RCC 7860 (cell line): ENCODE results near the gene PCDHB15.
"Not testable (repeated sequence)": the region's sequence is repeated elsewhere in the genome, so short reads cannot be mapped to it uniquely, and the experiment has no call there.

Source experiments
- DNase-seq: peaks from one replicate; pipeline ENCODE4 v3.0.0-alpha.2; 2015; ENCODE audit warnings: low spot score
- FAIRE-seq: peaks from 2 replicates; lab custom pipeline; 2012; peaks lifted over from hg19 to GRCh38; lab: Jason Lieb, UNC

PCDHB15 gene

DNA sequence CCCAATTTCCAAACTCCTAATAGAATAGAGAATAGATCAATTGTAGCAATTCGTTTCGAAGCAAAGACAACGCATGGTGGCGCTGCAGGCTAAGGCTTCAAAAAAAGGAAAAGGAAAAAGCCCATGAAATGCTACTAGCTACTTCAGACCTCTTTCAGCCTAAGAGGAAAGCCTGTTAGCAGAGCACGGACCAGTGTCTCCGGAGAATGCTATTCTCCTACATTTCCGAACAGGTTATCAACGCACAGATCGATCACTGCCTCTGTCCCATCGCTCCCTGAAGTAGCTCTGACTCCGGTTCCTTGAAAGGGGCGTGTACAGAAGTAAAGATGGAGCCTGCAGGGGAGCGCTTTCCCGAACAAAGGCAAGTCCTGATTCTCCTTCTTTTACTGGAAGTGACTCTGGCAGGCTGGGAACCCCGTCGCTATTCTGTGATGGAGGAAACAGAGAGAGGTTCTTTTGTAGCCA is at the start of gene PCDHB15:
Gene PCDHB15 (plus strand): TSS at position 146 of the 468 bp plus-strand sequence. CDS start 184 bp downstream, at position 330.
- FAIRE-seq = no peak

DNA sequence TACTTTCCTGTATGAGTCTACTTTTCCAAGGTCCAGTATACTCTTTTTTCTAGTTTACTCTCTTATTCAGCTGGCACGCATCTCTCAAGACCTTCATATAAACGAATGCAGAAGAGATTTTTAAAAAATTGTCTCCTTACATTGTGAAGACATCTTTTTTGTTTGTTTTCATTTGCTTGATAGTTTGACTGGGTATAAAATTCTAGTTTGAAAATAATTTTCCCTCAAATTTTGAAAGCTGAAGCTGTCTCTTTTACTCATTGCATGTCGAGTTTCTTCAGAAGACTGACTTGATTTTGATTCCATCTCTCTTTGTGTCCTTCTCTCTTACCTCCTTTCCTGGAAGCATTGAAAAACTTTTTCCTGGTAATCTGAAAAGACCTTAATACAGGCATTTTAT is 48.8 kb upstream of the PCDHB15 start:
- FAIRE-seq = no peak
- no peak for DNase-seq

More for the DNA sequence above, at the start of gene PCDHB15:
- no peak for DNase-seq

DNA sequence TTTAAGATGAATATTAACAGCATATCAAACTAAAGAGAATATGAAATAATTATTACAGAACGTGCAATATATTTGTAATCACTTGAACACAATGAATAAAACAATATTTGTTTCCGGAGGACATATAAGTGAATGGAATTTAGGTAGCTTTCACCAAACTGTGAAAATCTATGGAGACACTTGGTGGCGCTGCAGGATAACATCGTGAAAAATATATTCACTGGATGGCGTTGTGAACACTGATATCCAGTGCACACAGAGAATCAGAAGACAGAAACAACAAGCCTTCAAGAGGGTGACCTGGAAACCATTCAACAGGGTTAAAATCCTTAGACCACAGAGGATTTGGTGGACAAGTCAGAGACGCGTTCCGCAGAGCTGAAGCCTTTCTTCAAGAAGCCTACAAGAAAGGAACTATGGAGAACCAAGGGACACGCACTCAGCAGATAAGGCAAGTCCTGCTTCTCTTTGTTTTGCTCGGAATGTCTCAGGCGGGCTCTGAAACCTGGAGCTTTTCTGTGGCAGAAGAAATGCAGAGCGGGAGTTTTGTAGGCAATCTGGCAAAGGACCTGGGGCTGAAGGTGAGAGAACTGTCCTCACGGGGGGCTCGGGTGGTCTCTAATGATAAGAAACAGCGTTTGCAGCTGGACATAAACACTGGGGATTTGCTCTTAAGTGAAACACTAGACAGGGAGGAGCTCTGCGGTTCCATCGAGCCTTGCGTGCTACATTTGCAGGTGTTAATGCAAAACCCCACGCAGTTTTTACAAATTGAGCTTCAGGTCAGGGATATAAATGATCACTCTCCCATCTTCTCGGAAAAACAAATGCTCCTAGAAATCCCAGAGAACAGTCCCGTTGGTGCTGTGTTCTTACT is 45.6 kb upstream of the PCDHB15 start, which contains the start of gene PCDHB11:
Gene PCDHB11 (plus strand): TSS at position 269 of the 877 bp plus-strand sequence. CDS start 148 bp downstream, at position 417.
- DNase-seq (no peak), FAIRE-seq (no peak)

DNA sequence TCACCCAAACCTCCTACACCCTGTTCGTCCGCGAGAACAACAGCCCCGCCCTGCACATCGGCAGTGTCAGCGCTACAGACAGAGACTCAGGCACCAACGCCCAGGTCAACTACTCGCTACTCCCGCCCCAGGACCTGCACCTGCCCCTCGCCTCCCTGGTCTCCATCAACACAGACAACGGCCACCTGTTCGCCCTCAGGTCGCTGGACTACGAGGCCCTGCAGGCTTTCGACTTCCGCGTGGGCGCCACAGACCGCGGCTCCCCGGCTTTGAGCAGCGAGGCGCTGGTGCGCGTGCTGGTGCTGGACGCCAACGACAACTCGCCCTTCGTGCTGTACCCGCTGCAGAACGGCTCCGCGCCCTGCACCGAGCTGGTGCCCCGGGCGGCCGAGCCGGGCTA is 44.1 kb upstream of the PCDHB15 start:
- not testable (repeated sequence) for DNase-seq, FAIRE-seq

DNA sequence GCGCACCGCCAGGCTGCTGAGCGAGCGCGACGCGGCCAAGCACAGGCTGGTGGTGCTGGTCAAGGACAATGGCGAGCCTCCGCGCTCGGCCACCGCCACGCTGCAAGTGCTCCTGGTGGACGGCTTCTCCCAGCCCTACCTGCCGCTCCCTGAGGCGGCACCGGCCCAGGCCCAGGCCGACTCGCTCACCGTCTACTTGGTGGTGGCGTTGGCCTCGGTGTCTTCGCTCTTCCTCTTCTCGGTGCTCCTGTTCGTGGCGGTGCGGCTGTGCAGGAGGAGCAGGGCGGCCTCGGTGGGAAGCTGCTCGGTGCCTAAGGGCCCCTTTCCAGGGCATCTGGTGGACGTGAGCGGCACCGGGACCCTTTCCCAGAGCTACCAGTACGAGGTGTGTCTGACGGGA is 43.5 kb upstream of the PCDHB15 start:
- not testable (repeated sequence) for FAIRE-seq, DNase-seq

DNA sequence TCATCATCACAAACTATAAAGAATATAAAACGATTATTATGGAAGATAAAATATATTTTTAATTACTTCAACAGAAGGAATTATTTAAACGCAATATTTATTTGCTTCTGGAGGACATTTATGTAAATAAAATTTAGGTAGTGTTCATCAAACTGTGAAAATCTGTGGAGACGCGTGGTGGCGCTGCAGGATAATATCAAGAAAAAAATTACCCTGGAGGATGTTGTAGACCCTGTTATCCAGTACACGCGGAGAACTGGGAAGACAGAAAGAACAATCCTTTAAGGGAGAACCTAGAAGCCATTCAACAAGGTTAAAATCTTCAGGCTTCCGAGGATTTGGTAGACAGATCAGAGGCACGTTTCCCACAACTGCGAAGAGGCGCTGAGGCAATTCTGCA is 36.7 kb upstream of the PCDHB15 start, which contains the start of gene PCDHB12:
Gene PCDHB12 (plus strand): TSS at position 242 of the 400 bp plus-strand sequence. CDS start 189 bp downstream, outside the sequence.
- DNase-seq = no peak
- no peak for FAIRE-seq

DNA sequence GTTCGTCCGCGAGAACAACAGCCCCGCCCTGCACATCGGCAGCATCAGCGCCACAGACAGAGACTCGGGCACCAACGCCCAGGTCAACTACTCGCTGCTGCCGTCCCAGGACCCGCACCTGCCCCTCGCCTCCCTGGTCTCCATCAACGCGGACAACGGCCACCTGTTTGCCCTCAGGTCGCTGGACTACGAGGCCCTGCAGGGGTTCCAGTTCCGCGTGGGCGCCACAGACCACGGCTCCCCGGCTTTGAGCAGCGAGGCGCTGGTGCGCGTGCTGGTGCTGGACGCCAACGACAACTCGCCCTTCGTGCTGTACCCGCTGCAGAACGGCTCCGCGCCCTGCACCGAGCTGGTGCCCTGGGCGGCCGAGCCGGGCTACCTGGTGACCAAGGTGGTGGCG is 34.9 kb upstream of the PCDHB15 start:
- FAIRE-seq, DNase-seq: not testable (repeated sequence)

DNA sequence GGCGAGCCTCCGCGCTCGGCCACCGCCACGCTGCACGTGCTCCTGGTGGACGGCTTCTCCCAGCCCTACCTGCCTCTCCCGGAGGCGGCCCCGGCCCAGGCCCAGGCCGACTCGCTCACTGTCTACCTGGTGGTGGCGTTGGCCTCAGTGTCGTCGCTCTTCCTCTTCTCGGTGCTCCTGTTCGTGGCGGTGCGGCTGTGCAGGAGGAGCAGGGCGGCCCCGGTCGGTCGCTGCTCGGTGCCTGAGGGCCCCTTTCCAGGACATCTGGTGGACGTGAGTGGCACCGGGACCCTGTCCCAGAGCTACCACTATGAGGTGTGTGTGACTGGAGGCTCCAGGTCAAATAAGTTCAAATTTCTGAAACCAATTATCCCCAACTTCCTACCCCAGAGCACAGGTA is 34.3 kb upstream of the PCDHB15 start:
- DNase-seq, FAIRE-seq: not testable (repeated sequence)

DNA sequence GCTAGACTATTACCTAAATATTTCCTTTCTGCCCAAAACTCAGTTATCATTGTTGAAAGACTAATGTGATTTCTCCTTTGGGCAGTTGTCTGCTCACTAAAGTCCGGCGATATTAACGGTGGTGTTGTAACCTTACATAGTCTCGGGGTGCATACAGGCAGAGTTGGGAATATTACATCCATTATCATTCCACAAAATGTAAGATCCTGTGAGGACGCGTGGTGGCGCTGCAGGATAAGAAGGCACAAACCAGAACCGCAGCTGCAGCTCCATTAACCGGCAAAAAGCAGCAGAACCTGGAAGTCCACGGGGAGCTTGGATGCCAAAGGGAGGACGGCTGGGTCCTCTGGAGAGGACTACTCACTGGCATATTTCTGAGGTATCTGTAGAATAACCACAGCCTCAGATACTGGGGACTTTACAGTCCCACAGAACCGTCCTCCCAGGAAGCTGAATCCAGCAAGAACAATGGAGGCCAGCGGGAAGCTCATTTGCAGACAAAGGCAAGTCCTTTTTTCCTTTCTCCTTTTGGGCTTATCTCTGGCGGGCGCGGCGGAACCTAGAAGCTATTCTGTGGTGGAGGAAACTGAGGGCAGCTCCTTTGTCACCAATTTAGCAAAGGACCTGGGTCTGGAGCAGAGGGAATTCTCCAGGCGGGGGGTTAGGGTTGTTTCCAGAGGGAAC is 31.4 kb upstream of the PCDHB15 start, which contains the start of gene PCDHB13:
Gene PCDHB13 (plus strand): TSS at position 264 of the 684 bp plus-strand sequence. CDS start 205 bp downstream, at position 469.
- DNase-seq, FAIRE-seq: not testable (repeated sequence)

DNA sequence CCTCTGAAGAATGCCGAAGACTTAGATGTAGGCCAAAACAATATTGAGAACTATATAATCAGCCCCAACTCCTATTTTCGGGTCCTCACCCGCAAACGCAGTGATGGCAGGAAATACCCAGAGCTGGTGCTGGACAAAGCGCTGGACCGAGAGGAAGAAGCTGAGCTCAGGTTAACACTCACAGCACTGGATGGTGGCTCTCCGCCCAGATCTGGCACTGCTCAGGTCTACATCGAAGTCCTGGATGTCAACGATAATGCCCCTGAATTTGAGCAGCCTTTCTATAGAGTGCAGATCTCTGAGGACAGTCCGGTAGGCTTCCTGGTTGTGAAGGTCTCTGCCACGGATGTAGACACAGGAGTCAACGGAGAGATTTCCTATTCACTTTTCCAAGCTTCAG is 30.6 kb upstream of the PCDHB15 start:
- not testable (repeated sequence) for DNase-seq, FAIRE-seq

DNA sequence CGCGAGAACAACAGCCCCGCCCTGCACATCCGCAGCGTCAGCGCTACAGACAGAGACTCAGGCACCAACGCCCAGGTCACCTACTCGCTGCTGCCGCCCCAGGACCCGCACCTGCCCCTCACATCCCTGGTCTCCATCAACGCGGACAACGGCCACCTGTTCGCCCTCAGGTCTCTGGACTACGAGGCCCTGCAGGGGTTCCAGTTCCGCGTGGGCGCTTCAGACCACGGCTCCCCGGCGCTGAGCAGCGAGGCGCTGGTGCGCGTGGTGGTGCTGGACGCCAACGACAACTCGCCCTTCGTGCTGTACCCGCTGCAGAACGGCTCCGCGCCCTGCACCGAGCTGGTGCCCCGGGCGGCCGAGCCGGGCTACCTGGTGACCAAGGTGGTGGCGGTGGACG is 29.7 kb upstream of the PCDHB15 start:
- not testable (repeated sequence) for DNase-seq, FAIRE-seq

DNA sequence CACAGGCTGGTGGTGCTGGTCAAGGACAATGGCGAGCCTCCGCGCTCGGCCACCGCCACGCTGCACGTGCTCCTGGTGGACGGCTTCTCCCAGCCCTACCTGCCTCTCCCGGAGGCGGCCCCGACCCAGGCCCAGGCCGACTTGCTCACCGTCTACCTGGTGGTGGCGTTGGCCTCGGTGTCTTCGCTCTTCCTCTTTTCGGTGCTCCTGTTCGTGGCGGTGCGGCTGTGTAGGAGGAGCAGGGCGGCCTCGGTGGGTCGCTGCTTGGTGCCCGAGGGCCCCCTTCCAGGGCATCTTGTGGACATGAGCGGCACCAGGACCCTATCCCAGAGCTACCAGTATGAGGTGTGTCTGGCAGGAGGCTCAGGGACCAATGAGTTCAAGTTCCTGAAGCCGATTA is 29.2 kb upstream of the PCDHB15 start:
- not testable (repeated sequence) for DNase-seq, FAIRE-seq

DNA sequence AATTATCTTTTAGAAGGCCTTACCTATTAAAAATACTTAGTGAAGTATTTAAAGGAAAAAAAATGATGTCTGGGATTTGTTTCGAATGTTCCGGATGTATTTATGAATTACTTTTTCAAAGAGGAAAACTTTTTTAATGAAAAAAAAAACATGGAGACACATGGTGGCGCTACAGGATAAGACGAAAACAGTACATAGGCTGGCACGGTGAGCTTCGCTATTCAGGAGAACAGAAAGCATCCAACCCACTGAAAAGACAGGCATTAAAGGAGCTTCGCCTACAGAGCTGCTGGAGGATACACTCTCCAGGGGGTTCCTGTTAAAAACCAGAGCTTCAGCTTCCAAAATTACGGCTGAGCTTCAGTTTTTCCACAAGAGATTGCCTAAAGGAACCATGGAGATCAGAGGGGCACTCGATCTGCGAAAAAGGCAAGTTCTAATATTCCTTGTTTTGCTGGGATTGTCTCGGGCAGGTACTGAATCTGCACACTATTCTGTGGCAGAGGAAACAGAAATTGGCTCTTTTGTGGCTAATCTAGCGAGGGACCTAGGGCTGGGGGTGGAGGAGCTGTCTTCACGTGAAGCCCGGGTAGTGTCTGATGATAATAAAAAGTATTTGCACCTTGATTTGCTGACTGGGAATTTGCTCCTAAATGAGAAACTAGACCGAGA is 21.9 kb upstream of the PCDHB15 start, which contains the start of gene PCDHB14:
Gene PCDHB14 (plus strand): TSS at position 232 of the 672 bp plus-strand sequence. CDS start 163 bp downstream, at position 395.
- DNase-seq (peak; percentile 23), FAIRE-seq (peak; percentile 18)

DNA sequence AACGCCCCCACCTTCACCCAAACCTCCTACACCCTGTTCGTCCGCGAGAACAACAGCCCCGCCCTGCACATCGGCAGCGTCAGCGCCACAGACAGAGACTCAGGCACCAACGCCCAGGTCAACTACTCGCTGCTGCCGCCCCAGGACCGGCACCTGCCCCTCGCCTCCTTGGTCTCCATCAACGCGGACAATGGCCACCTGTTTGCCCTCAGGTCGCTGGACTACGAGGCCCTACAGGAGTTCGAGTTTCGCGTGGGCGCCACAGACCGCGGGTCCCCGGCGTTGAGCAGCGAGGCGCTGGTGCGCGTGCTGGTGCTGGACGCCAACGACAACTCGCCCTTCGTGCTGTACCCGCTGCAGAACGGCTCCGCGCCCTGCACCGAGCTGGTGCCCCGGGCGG is 20.4 kb upstream of the PCDHB15 start:
- FAIRE-seq, DNase-seq: not testable (repeated sequence)

DNA sequence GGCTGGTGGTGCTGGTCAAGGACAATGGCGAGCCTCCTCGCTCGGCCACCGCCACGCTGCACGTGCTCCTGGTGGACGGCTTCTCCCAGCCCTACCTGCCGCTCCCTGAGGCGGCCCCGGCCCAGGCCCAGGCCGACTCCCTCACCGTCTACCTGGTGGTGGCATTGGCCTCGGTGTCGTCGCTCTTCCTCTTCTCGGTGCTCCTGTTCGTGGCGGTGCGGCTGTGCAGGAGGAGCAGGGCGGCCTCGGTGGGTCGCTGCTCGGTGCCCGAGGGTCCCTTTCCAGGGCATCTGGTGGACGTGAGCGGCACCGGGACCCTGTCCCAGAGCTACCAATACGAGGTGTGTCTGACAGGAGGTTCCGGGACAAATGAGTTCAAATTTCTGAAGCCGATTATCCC is 19.8 kb upstream of the PCDHB15 start:
- FAIRE-seq, DNase-seq: not testable (repeated sequence)

DNA sequence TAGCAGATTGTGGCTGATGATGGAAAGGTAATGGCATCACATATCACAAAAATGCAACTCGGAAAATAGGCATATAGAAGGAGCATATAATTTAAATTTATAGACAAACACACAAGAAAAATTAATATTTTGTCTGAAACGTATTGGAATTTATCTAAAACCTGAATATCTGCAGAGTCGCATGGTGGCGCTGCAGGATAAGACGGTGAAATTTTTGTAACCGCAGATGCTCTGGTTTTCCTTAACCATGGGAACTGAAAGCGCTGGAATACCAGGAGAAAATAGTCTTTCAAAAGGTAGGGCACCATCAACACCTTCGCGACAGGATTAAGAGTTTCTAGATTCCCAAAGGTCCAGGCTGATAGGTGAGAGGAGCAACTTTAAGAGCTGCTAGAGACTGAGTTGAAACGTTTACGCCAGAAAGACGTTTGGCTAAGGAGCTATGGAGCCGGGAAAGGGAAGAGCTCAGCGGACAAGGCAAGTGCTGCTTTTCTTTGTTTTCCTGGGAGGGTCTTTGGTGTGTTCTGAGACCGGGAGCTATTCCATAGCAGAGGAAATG is 11.0 kb upstream of the PCDHB15 start:
- DNase-seq (no peak), FAIRE-seq (no peak)

DNA sequence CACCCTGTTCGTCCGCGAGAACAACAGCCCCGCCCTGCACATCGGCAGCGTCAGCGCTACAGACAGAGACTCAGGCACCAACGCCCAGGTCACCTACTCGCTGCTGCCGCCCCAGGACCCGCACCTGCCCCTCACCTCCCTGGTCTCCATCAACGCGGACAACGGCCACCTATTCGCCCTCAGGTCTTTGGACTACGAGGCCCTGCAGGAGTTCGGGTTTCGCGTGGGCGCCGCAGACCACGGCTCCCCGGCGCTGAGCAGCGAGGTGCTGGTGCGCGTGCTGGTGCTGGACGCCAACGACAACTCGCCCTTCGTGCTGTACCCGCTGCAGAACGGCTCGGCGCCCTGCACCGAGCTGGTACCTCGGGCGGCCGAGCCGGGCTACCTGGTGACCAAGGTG is 9.3 kb upstream of the PCDHB15 start:
- not testable (repeated sequence) for DNase-seq, FAIRE-seq

DNA sequence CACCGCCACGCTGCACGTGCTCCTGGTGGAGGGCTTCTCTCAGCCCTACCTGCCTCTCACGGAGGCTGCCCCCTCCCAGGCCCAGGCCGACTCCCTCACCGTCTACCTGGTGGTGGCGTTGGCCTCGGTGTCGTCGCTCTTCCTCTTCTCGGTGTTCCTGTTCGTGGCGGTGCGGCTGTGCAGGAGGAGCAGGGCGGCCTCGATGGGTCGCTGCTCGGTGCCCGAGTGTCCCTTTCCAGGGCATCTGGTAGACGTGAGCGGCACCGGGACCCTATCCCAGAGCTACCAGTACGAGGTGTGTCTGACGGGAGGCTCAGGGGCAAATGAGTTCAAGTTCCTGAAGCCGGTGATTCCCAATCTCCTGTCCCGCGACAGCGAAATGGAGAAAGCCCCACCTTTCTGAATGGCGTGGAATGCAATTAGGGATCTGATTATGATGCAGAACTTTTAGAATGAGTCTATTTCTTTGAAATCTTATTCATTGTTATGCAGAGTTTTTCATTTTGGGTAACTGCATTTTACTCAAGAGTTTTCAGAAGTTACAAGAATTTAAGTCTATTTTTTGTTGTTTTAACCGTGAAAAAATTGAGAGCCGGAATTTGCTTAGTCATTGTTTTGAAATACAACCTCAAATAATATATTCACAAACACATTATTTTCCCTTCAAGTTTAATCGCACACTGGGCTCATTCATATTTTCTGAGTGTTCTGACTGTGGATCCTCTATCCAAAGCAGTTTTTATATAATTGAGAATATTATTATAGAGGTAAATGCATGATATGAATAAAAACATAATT is 8.5 kb upstream of the PCDHB15 start:
- DNase-seq (no peak), FAIRE-seq (no peak)

DNA sequence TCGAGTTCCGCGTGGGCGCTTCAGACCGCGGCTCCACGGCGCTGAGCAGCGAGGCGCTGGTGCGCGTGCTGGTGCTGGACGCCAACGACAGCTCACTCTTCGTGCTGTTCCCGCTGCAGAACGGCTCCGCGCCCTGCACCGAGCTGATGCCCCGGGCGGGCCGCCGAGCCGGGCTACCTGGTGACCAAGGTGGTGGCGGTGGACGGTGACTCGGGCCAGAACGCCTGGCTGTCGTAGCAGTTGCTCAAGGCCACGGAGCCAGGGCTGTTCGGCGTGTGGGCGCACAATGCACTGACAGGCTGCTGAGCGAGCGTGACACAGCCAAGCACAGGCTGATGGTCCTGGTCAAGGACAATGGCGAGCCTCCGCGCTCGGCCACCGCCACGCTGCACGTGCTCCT is 3.7 kb upstream of the PCDHB15 start:
- DNase-seq (no peak), FAIRE-seq (no peak)
